ENCODE data around the gene PRPF19. TPM values are rescaled to one million over a fixed set of nuclear protein-coding genes. Genes with fewer than 3 reads are reported as not detected.
A peak's percentile ranks its signal among the peaks of the same experiment; 100 is the strongest.

PRPF19 gene
- total RNA-seq, 1 experiment from 2014 or later: 160 TPM

GRCh38 chr11:60908803-60909202, 2.4 kb upstream of the PRPF19 start:
- ChIA-PET CTCF (no interaction called here), POLR2A (ENCODE audit: unreplicated experiment) (interaction anchor here (0.7 kb wide), 2 partner anchors 38 to 144 kb away, joined by 6 to 7 read pairs; no protein-coding TSS in a partner anchor)
- Histone ChIP-seq H3K4me3 (no peak overlapping the region), H4K20me1 (ENCODE audit: insufficient read depth) (peaks cover 16% of the 10 kb centered on the region), H2AFZ (no peak overlapping the region), H3K27ac (no peak overlapping the region), H3K4me1 (replicated peaks; ENCODE audit: insufficient read depth) (peaks cover 29% of the 10 kb centered on the region), H3K9me2 (ENCODE audit: insufficient read depth) (no peaks in the 10 kb centered on the region), H3K36me3 (ENCODE audit: low read depth) (no peaks in the 10 kb centered on the region; the same call in 1 of the 2 replicates), H3K79me2 (ENCODE audit: low read depth) (peaks cover 25% of the 10 kb centered on the region), H3K9me3 (ENCODE audit: insufficient read depth, low read depth) (no peaks in the 10 kb centered on the region), H3F3A (ENCODE audit: insufficient read depth, low read depth) (peaks cover 15% of the 10 kb centered on the region), H3K4me2 (no peak overlapping the region), H3K27me3 (ENCODE audit: insufficient read depth, low read depth) (peaks cover 27% of the 10 kb centered on the region; the same call in 1 of the 2 replicates)
- intact Hi-C loops (cut with micrococcal nuclease; ENCODE audit: unreplicated experiment): loop anchor here (5.0 kb wide), 1 partner anchor 243 kb away; no protein-coding TSS in a partner anchor
- DNase-seq: no peak
- BruUV-seq (replicated peaks): no TSS peak
- no peak for TF ChIP-seq CTCF (conservative IDR thresholded peaks at IDR 0.05)
- TF ChIP-seq EZH2 (IDR thresholded peaks at IDR 0.05; ENCODE audit: low read depth): no peak

- Histone ChIP-seq H3K36me3 (ENCODE audit: low read depth) (peaks cover 14% of the 10 kb centered on the region), H3K9me3 (ENCODE audit: insufficient read depth, low read depth) (no peaks in the 10 kb centered on the region), H3K4me3 (peak overlapping the region; percentile 90), H4K20me1 (ENCODE audit: insufficient read depth) (peaks cover 35% of the 10 kb centered on the region), H3K79me2 (ENCODE audit: low read depth) (peaks cover 44% of the 10 kb centered on the region), H3K4me2 (peak overlapping the region; percentile 97), H2AFZ (peak overlapping the region; percentile 89), H3K9me2 (ENCODE audit: insufficient read depth) (no peaks in the 10 kb centered on the region), H3F3A (ENCODE audit: insufficient read depth, low read depth) (peaks cover 29% of the 10 kb centered on the region), H3K27ac (peak overlapping the region; percentile 81), H3K27me3 (ENCODE audit: insufficient read depth, low read depth) (peaks cover 24% of the 10 kb centered on the region; the same call in 1 of the 2 replicates), H3K4me1 (replicated peaks; ENCODE audit: insufficient read depth) (peaks cover 23% of the 10 kb centered on the region)
- POLR2A ChIA-PET (ENCODE audit: unreplicated experiment): interaction anchor here (0.7 to 0.8 kb wide), 2 partner anchors 42 to 256 kb away, joined by 4 read pairs; partner anchors contain the start of gene VPS37C
- DNase-seq: peak in 1 of 2 experiments; percentile 71
- intact Hi-C loops (cut with micrococcal nuclease; ENCODE audit: unreplicated experiment): loop anchor here (1.0 to 5.0 kb wide), 3 partner anchors 64 to 281 kb away; no protein-coding TSS in a partner anchor
- TF ChIP-seq CTCF (conservative IDR thresholded peaks at IDR 0.05) (no peak), EZH2 (IDR thresholded peaks at IDR 0.05; ENCODE audit: low read depth) (no peak)
- TSS peak; percentile 47 for BruUV-seq (replicated peaks)
- CTCF ChIA-PET: interaction anchor here (0.6 to 1.5 kb wide), 2 partner anchors 10 to 1798 kb away, joined by 3 to 4 read pairs; partner anchors contain the start of gene FAM111B
Observed at GRCh38 chr11:60905551-60906113, 753 bp downstream of the PRPF19 start.

- Histone ChIP-seq H3K27ac (peak overlapping the region; percentile 81), H3K9me3 (ENCODE audit: insufficient read depth, low read depth) (no peaks in the 10 kb centered on the region), H3K4me3 (peak overlapping the region; percentile 90), H3K4me1 (replicated peaks; ENCODE audit: insufficient read depth) (peaks cover 23% of the 10 kb centered on the region), H3K36me3 (ENCODE audit: low read depth) (peaks cover 18% of the 10 kb centered on the region), H3K27me3 (ENCODE audit: insufficient read depth, low read depth) (peaks cover 18% of the 10 kb centered on the region; the same call in 1 of the 2 replicates), H3K9me2 (ENCODE audit: insufficient read depth) (no peaks in the 10 kb centered on the region), H3F3A (ENCODE audit: insufficient read depth, low read depth) (peaks cover 35% of the 10 kb centered on the region), H2AFZ (peak overlapping the region; percentile 89; the same call in 1 of the 2 replicates), H3K4me2 (peak overlapping the region; percentile 97), H3K79me2 (ENCODE audit: low read depth) (peaks cover 44% of the 10 kb centered on the region), H4K20me1 (ENCODE audit: insufficient read depth) (peaks cover 35% of the 10 kb centered on the region)
- no peak for DNase-seq
- CTCF ChIA-PET: interaction anchor here (1.5 kb wide), 1 partner anchor 10 kb away, joined by 3 read pairs; no protein-coding TSS in a partner anchor
- BruUV-seq (replicated peaks): no TSS peak
- POLR2A ChIA-PET (ENCODE audit: unreplicated experiment): interaction anchor here (0.6 to 0.8 kb wide), 2 partner anchors 146 to 256 kb away, joined by 4 read pairs; partner anchors contain the start of gene VPS37C
- intact Hi-C loops (cut with micrococcal nuclease; ENCODE audit: unreplicated experiment): loop anchor here (5.0 kb wide), 1 partner anchor 247 kb away; no protein-coding TSS in a partner anchor
- no peak for TF ChIP-seq CTCF (conservative IDR thresholded peaks at IDR 0.05)
- TF ChIP-seq EZH2 (IDR thresholded peaks at IDR 0.05; ENCODE audit: low read depth): no peak
Observed at GRCh38 chr11:60905047-60905446, 1.3 kb downstream of the PRPF19 start.

Data from PC-9 (cell line).